CD4-positive, alpha-beta T cell treated with Interleukin-4 for 4 hours (primary cell): ENCODE measurements around the gene MYL6.
"Not testable (repeated sequence)": the region's sequence is repeated elsewhere in the genome, so short reads cannot be mapped to it uniquely, and the experiment has no call there.

Experiments used
- DNase-seq: peaks from one replicate; pipeline ENCODE4 v3.0.0-alpha.2; 2020

MYL6 gene

DNA sequence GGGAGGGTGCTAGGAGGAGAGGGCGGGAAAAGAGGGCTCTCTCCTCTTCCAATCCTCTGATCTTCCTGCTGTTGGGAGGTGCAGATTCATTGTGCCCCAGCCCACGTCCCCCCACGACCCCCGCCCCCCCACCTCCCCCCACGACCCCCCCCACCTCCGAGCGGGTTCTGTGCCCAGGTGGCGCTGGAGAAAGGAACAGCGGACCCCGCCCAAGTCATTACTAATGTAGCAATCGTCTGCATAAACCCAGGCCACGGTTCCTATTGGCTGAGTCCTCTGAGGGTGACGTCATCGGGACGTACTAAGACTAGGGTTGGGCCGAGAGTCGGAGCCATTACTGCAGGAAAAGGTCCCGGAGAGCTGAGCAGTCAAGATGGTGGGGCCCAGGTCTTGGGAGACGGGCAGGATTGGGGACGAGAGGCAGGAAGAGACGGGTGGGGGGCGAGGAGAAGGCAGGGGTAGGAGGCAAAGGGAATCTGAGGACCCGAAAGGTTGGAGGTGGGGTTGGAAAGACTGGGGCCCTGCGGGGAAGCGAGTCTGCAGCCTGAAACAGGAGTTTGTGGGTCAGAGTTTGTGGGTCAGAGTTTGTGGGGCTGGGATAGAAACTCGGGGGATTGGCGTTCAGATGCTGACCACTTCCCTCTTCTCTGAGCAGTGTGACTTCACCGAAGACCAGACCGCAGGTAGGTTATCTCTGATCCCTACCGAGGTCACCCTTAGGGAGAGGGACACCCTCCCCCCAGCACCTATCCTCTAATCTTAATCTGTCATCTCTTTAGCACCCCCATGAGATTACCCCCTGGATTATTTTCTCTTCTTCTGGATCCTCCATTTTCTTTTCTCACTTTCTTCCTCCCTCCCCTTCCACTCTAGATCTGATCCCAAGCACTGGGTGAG is at the start of gene MYL6:
TSS of gene MYL6 (plus strand) at position 331 of the 897 bp plus-strand sequence. CDS start at position 374, 43 bp downstream.
- peak; percentile 96 for DNase-seq

DNA sequence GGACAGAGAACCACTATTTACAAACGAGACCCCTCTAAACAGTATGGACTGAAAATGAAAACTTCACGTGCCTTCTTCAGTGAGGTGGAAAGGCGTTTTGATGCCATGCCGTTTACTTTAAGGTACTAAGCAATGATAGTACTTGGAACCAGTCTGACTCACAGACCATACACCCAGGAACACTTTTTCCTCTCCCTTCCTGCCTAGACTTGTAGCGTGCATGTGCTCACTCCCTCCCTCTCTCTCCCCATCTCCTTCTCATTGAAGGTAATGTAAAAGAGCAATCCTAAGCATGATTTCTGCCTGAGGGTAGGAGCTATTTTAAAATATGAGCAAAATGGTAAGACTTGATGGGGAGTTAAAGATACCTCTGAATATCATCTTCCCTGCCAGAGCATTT is 47.6 kb upstream of the MYL6 start:
- no peak for DNase-seq

DNA sequence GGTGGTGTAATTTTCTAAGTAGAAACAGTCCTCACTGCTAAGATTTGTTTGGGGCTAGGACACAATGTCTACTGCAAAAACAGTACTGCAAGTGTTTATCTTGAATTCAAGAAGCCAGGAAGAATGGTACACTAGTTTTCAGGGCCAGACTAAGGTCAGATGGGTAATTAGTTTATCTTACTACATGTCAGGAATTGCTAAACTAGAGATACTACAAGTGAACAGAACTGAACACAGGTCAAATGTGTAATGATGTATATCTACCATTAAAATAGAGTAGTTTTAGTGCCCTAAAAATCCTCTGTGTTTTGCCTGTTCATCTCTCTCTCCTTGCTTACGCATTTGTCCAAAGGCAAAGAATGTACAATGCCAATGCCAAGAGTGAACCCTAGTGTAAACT is 44.1 kb upstream of the MYL6 start:
- DNase-seq: no peak

- no peak for DNase-seq
These were observed 42.8 kb upstream of the MYL6 start for GRCh38 chr12:56115329-56115728.

DNA sequence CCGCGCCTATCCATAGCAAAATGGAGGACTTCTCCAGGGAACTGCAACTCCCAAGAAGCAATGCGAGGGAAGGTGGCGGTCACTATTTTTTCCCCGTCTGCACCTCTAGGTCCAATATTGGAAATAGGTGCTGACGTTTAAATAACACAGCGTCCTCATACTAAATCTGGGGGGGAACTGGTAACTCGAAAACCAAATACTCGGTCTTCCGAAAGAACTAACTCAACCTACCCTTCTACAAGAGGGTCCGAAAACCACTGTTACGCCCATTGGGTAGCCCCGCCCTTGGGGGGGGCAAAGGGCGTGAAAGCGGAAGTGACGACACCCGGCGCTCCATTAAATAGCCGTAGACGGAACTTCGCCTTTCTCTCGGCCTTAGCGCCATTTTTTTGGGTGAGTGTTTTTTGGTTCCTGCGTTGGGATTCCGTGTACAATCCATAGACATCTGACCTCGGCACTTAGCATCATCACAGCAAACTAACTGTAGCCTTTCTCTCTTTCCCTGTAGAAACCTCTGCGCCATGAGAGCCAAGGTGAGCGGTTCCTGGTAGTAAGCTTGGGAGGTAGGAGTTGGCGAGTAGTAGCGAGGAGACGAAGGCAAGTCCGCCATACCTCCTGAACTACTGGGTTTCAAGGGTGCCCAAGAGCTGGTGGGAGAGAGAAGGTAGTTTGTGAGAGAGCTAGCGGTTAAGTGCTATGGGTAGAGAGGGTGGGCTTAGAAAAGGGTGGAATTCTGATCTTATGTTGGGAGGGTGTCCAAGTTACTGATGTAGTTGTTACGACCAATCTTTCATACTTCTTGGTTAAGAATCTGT is 41.7 kb upstream of the MYL6 start, which contains the start of gene RPL41:
TSS of gene RPL41 (plus strand) at position 367 of the 815 bp plus-strand sequence.
- peak; percentile 93 for DNase-seq

- not testable (repeated sequence) for DNase-seq
These were observed 41.0 kb upstream of the MYL6 start for GRCh38 chr12:56117082-56117706.

GRCh38 chr12:56117778-56118687 is 40.1 kb upstream of the MYL6 start, which contains the start of gene ZC3H10:
Gene ZC3H10, plus strand, starts transcription at chr12:56118266. Its CDS starts 2,297 bp downstream, at chr12:56120563.
- DNase-seq: peak; percentile 99

DNA sequence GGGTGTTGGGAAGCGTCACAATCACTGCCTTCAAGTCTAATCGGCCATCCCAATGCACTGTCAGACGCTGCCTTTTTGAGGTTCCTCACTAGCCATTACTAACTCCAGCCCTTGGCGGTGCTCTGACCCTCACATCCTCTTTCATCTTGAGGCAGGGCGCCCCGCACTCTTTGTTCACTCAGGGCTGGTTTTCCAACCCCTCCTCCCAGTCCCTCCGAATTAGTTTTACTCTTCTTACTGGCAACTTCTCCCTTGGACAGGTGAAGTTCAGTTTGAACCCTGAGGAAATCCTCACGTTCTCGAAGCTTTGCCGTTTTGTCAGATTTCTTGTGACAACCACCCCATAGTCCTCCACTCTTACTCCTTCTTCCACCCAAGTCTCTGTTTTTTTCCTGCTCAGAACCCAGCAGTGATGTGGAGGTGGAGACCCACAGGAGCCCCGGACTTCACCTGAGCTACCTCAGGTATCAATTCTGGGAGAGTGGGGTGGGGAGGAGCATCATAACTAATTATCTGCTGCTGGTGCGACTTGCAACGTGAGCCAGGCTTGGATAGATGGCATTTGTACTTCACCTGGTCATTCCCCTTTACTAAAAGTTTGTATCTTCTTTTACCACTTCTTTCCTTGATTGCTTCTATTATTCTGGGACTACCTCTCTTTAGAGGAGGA is 39.3 kb upstream of the MYL6 start:
- no peak for DNase-seq

- DNase-seq: peak; percentile 78
These were observed 38.8 kb upstream of the MYL6 start for GRCh38 chr12:56119361-56119796.

DNA sequence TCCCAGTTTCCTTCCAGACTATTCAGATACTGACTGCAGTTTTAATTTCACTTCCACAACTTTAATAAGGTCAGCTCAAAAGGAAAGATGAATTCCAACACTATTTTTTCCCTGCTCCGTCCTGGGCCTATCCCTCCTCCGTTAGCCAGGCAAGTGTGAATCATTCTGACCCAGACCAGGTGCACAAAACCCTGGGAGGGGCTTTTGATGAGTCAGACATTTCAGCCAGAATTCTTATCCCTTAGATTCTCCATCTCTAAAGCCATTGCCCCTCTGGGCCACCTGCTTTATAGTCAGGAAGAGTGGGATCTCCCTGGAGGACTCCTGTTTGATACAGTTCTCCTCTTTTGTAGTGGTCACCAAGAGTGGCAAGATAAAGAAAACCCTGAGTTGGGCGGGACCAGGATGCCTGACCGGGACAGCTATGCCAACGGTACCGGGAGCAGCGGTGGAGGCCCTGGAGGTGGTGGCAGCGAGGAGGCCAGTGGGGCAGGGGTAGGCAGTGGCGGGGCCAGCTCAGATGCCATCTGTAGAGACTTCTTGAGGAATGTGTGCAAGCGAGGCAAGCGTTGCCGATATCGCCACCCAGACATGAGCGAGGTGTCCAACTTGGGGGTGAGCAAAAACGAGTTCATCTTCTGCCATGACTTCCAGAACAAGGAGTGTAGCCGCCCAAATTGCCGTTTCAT is 37.9 kb upstream of the MYL6 start:
- DNase-seq: no peak

DNA sequence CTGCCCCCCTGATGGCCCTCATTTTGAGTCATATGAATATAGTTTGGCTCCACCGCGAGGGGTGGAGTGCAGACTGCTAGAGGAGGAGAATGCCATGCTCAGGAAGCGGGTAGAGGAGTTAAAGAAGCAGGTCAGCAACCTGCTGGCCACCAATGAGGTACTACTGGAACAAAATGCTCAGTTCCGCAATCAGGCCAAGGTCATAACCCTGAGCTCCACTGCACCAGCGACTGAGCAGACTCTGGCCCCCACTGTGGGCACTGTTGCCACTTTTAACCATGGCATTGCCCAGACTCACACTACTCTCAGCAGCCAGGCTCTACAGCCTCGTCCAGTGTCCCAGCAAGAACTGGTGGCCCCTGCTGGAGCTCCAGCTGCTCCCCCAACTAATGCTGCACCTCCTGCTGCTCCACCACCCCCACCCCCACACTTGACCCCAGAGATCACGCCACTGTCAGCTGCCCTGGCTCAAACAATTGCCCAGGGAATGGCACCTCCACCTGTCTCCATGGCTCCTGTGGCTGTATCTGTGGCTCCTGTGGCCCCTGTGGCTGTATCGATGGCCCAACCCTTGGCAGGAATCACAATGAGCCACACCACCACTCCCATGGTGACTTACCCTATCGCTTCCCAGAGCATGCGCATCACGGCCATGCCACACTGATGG is 36.8 kb upstream of the MYL6 start:
- no peak for DNase-seq

DNA sequence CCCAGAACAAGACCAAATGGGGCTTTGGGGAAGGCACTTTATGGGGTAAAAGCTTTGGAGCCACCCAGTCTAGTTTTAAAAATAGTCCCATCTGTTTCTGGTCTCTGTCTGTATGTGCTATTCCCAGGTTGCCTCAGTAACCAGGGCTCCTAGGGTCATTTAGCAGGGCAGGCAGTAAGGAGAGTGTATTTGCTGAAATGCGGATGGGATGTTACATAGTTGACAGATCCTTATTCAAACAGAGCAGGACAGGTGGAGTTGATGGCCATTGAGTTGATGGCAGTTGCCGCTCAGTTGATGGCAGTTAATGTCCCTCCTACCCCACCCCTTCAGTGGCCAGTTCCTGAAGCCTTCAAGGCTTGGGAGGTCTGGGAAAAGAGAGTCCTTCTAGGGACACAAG is 35.5 kb upstream of the MYL6 start:
- DNase-seq: no peak

DNA sequence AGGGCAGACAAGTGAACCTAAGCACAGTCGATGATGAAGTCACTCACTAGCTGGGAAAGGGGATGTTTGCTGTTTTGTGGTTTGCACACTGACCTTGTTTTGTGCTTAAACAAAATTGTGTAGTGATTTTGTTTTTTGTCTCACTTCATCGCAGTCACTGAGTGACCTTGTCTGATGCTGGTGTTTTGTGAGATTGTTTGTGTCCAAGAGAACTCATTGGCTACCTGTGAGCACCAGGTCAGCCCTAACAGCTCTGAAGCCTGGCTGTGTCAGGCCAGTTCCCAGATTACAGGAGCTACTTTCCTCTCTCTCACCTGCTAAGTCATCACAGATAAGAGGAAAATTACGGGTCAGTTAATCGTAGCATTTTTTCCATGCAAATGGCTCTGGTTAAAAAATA is 34.0 kb upstream of the MYL6 start:
- DNase-seq: no peak

- no peak for DNase-seq
These were observed 31.4 kb upstream of the MYL6 start for GRCh38 chr12:56126732-56127239.

GRCh38 chr12:56127485-56127887 is 30.7 kb upstream of the MYL6 start:
- DNase-seq: no peak

GRCh38 chr12:56127888-56128669 is 30.1 kb upstream of the MYL6 start, which contains the start of gene ESYT1:
Gene ESYT1, plus strand, starts transcription at chr12:56128267. Its CDS starts 53 bp downstream, at chr12:56128320.
- peak; percentile 100 for DNase-seq

- DNase-seq: peak; percentile 33
These were observed 29.4 kb upstream of the MYL6 start for GRCh38 chr12:56128670-56129205.

- peak; percentile 85 for DNase-seq
These were observed 28.8 kb upstream of the MYL6 start for GRCh38 chr12:56129206-56129941.
